Dedifferentiated amniotic fluid mesenchymal stem cell (primary cell): ENCODE data around the gene LYPD4.
"Not testable (repeated sequence)": the region's sequence is repeated elsewhere in the genome, so short reads cannot be mapped to it uniquely, and the experiment has no call there.

Source experiments
- DNase-seq: peaks from one replicate; pipeline ENCODE4 v3.0.0-alpha.2; 2016; ENCODE audit errors: extremely low spot score

The LYPD4 gene, protein sequence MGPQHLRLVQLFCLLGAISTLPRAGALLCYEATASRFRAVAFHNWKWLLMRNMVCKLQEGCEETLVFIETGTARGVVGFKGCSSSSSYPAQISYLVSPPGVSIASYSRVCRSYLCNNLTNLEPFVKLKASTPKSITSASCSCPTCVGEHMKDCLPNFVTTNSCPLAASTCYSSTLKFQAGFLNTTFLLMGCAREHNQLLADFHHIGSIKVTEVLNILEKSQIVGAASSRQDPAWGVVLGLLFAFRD

DNA sequence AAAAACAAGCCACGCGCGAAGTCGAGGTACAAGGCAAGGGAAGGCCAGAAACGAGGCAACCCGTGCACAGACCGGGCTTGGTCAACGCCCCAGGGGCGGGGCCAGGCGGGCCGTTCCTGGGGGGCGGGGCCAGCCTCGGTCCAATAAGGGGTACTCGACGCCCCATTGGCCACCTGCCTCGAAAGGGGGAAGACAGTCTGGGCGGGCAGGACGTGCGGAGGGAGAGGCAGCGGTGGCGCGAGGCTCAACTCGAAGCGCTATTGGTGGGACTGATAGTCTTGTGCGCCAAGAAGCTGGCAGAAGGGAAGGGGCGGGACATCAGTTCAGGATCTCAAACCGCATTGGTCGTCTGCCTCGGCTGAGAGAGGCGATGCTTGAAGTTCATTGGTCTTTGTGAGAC is at the start of gene LYPD4:
TSS of gene LYPD4 (minus strand) at position 83 of the 400 bp plus-strand sequence. CDS start 5,398 bp downstream, outside the sequence.
- DNase-seq, result no peak

DNA sequence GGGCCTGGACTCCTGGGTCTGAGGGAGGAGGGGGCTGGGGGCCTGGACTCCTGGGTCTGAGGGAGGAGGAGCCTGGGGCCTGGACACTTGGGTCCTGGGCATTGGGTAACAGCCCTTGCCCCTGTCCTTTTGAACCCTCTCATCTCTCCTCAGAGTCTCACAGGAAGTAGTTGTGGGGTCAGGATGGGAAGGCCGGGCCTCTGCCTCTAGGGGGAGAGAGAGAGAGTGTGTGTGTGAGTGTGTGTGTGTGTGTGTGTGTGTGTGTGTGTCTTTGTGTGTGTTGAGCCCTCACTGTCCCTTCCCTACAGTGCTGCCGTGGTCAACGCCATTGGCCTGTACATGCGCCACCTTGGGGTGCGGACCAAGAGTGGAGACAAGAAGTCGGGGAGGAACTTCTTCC is 49.4 kb upstream of the LYPD4 start:
- DNase-seq, result no peak

DNA sequence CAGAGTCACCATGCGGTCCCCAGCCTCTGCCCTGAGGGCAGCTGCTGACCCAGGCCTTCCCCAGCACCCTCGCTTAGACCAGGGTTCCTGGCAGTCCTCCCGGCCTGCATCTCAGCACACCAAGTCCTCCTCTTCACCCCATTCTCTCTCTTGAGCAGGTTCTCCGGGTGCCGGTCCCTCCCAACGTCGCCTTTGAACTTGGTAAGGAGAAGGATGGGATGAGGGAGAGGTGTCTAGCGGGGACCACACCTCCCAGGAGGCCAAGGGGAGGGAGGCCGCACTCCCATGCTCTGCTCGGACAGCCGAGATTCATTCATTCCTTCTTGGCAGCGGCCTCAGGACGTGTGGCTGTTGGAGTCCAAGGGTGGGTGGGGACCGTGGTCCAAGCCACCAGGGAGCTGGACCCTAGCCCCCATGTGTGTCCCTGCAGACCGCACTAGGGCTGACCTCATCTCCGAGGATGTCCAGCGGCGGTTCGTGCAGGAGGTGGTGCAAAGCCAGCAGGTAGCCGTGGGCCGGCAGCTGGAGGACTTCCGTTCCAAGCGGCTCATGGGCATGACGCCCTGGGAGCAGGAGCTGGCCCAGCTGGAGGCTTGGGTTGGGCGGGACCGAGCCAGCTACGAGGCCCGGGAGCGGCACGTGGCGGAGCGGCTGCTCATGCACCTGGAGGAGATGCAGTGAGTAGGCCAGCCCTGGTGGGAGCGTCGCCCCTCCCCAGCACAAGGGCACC is 47.9 kb upstream of the LYPD4 start:
- DNase-seq, result no peak

DNA sequence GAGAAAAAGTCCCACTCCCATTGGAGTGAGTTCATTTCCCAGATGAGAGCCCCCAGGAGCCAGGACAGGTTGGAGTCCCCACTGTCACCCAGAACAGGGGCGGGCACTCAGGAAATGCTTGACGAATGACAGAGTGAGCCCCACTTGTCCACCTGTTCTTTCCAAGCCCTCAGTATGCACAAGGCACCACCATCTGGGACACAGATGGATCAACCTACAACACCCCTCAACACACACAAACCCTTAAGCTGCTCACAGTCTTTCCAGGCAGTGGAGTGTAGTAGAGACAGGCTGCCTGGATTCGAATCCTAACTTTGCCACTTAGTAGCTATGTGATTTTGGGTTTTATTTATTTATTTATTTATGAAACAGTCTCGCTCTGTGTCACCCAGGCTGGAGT is 46.5 kb upstream of the LYPD4 start:
- no peak for DNase-seq

DNA sequence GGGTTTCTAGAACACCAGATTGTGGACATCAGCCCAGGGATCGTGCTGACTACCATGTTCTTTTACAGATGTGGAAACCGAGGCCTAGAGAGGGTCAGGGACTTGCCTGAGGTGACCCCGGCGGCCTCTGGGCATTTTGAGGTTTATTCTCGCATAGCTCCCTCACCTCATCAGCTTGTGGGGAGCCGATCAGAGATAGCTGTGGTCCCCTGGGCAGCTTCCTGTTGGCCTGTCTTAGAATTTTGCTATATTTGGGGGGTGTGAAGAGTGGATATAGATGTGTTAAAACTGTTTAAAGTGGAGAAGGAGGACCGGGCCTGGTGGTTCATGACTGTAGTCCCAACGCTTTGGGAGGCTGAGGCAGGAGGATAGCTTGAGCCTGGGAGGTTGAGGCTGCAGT is 45.4 kb upstream of the LYPD4 start:
- DNase-seq, result no peak

DNA sequence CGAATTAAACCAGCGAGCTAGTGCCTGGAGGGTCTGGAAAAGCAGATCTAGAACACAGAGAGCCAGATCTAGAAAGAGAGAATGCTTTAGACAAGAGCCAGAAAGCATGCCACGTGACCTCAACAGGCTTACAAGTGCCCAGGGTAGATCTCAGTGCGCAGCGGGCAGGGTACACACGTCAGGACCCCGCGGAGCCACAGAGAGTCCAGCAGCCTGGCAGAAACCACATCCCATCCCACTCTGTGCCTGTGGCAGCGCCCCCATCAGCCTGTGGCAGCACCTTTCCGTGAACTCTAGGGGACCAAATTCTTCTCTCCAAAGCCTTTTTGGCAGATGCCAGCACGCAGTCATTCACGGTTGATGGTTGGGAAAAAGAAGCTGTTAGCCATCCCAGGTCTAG is 44.4 kb upstream of the LYPD4 start:
- no peak for DNase-seq

DNA sequence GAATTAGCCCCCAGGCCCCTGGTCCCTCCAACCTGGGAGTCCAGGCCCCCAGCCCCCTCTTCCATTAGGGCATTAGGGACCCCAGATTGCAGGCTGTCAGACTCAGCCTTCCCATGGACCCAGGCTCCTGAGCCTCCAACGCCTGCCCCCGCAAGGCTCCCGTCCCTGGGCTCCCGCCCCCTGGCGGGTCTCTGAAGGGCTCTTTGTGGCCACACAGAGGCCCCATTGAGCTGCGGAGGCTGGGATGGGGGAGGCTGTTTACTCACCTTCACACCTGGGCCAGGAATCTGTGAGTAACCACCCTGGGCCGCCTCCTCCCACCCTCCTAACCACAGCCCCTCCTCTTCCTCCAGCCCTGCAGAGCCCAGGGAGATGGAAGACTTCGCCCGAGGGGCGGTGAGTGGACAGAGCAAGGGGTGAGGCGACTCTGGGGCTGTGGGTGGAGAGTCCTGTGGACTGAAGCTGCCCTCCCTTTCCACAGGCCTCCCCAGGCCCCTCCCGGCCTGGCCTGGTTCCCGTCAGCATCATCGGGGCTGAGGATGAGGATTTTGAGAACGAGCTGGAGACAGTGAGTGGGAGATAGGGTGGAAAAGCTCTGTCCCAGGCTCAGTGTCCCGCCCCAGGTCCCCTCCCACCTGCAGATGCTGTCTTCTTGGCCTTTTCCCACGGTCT is 43.4 kb upstream of the LYPD4 start:
- DNase-seq, result no peak

DNA sequence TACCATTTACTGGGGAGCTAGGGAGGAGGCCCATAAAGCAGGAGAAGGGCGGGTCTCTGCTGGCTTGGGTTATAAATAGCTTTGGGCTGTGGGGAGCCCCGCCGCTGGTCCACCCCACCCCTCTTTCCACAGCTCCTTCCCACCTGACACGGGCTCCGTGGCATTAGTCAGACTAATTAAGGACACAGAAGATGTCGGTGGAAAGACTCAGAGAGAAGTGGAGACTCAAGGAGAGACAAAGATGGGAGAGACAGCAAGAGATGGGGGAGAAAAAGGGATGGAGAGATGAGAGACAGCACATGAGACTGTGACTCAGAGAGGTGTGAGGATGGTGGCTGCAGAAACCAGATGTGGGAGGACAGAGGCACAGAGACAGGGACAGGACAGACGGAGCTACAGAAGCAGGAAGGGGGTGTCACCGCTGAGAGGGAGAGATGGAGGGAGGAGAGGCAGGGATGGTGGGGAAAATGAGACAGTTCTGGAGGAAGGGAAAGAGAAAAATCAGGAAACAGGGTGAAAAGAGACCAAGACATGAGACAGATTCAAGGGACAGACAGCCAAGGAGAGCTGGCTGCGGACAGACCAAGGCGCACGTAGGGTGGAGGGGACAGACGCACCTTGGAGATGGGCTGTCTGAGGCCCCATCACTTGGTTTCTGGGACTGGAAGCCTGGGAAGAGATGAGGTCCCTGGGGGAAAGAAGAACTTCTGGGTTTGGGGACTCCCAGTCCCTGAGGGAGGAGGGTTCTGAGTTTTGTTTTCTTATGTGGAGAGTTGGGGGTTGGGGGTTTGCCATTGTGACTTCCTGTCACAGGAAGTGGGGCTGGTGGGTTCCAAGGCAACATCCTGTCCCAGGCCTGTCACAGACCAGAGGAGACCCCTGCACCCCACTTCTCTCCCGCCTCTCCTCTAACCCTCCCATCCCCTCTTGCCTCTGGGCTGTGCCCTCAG is 42.6 kb upstream of the LYPD4 start:
- DNase-seq, result no peak

DNA sequence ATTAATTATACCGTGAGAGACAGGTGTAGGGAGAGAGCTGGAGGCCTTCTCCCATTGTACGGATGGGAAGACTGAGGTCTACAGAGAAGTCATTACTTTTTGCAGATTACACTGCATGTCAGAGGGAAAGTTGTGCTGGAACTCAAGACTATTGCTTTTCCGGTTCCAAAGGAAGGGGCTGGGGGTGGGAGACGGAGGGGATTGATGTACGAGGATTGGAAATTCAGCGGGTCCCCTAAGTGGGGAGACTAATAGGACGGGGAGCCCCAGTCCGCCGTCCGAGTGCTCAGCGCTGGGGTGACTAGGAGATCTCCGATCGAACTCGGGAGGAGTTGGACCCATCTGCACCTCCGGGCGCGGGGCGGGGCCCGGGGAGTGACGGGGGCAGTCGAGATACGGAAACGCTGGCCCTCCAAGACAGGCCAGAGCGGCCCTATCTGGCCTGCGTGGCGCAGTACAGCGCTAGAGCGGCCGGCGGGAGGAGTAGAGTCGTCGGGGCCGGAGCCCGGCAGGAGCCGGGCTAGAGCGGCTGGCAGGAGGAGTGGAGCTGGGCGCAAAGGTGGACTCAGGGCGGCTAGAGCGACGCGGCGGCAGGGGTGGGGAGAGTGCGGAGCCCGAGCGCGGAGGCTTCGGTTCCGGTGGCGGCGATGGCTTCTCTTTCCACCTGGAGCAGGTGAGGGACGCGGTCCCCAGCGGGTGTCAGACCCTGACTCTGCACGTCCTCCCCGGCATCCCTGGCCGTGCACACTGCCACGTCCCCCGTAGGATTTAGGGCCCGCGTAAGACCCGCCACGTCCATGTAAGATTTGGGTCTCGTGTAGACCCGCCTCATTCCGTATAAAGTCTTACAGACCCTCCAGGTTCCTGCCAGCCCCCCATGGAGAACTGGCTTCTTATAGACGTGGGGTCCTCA is 39.6 kb upstream of the LYPD4 start:
- peak; percentile 90 for DNase-seq

DNA sequence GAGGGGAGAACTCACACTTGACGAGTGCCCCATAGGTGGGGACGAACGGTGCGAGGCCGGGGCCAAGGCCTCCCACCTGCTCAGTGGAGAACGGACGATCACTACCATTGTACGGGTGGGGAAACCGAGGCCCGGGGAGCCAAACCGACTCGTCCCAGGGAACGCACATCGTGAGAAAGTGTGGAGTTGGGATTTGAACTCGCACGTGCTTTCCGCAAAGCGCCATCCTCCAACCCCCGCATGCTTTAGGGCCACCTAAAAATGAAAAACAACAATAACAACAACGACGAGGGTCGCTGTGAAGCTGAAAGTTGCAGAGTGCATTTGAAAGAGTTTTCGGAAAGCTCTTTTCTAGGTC is 39.0 kb upstream of the LYPD4 start:
- no peak for DNase-seq

DNA sequence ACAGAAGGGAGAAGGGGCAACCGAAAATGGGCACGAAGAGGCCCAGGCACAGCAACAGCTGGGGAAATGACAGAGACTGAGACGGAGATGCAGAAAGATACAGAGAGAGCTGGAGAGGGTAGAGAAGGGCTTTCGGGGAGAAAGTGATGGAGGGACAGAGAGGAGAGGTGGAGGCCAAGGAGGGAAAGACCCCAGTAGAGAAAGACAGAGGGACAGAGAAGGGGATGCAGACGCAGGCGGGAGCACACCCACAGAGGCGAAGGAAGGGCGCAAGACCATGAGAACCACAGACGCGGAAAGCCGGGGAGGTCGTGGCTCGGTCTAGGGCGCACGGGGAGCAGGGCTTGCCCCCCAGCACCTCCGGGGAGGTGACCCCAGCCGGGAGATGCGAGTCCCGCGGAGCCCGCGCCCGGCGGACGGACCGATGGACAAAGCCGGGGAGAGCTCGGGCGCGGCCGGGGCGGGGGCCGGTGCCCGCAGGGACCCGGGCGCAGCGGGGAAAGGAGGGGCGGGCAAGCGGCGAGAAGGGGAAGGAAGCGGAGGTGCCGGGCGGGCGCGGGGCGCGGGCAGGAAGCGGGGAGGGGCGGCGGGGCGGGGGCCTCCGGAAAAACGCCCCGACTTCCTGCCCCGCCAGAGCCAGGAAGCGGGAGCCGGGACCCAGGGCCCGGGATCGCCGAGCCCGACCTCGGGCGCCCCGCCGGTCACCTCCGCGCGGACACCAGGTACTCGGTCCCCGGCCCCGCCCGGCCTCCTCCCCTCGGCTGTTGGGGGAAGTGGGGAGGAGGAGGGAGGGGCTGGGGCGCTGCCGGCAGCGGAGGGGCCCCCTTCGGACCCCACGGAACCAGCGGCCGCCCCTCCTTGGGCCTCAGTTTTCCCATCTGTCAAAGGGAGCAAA is 38.3 kb upstream of the LYPD4 start, which contains the start of gene ARHGEF1:
TSS of gene ARHGEF1 (plus strand) at position 617 of the 895 bp plus-strand sequence. CDS start 4,899 bp downstream, outside the sequence.
- no peak for DNase-seq

DNA sequence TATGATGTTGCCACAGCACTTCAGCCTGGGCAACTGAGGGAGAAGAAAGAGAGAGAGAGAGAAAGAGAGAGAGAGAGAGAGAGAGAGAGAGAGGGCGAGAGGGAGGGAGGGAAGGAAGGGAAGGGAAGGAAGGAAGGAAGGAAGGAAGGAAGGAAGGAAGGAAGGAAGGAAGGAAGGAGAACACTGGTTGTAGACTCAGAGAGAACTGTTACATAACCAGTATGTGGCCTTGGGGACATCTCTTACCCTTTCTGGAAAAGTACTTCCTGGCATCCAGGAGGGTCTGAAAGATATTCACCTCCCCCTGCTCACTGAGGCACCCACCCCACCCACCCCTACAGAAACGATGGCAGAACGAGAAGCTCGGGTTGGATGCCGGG is 35.8 kb upstream of the LYPD4 start:
- DNase-seq, result no peak

DNA sequence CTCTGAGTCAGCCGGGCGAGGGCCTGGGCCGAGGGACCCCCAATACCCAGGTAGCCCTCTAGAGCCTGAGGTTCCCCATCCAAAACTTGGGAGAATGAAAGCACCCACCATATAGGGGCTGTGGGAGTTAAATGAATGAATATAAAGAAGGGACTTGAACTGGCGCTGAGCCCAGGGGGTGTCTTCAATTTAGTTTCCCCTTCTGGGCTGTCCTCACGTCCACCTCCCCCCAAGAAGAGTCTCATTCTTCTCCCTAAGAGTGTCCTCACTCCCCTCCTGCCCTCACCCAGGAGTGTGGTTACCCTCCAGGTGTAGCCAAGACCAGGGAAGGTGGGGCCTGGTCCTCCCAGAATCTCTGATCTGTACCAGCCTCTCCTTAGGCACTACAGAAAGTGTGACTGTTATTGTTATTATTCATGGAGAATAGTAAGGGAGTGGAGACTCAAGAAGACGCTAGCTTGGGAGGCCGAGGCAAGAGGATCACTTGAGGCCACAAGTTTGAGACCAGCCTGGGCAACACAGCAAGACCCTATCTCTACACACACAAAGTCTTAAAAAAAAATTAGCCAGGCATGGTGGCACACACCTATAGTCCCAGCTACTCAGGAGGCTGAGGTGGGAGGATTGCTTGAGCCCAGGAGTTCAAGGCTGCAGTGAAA is 35.3 kb upstream of the LYPD4 start:
- no peak for DNase-seq

DNA sequence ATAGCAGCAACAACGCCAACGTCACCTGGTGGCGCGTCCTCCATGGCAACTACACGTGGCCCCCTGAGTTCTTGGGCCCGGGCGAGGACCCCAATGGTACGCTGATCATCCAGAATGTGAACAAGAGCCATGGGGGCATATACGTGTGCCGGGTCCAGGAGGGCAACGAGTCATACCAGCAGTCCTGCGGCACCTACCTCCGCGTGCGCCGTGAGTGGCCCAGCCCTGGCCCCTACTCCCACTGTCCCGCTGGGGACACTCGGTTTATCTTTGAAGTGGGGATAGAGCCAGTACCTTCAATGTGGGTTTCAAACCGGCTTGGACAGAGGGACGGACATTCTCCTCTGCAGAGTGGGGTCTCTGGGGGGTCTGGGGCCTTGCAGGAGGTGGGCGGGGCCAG is 34.6 kb upstream of the LYPD4 start:
- no peak for DNase-seq

DNA sequence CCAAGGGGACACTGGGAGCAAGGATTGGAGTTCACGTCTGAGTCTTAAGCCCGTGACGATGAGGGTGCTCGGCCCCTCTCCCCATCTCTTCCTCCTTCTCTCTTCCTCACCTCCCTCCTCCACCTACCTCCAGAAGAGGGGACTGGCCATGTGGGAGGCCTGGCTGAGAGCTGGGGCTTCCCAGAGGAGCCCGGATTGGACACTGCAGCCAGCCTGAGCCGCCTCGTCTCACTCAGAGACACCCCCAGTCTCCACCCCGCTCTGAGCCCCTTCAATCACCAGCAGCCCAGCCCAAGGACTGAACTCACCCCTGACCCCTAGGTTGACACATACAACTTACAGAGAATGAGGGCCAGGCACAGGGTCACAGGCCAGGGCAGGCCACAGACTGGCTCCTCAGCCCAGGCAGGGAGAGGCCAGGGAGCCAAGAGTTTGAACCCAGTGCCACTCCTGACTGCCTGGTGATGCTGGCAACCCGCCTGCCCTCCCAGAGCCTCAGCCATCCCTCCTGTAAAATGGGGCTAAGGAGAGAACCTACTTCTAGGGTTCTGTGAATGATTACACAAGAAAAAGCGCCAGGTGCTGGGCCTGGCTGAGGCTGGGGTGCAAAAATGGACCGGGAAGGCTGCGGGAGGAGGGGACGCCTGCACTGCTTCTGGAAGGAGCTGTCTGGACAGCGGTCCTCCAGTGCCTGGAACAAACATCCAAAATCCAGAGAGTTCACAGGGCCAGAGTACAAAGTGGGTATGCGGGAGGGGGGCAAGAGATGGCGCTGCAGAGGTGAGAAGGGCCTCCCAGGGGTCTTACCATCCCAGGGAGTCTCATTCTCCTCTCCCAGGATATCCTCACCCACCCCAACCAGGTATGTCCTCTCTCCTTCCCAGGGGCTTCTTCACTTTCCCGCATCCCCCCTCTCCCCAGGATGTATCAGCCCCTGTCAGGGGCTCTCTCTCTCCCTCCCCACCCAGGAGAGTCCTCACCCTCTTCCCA is 33.7 kb upstream of the LYPD4 start:
- no peak for DNase-seq

DNA sequence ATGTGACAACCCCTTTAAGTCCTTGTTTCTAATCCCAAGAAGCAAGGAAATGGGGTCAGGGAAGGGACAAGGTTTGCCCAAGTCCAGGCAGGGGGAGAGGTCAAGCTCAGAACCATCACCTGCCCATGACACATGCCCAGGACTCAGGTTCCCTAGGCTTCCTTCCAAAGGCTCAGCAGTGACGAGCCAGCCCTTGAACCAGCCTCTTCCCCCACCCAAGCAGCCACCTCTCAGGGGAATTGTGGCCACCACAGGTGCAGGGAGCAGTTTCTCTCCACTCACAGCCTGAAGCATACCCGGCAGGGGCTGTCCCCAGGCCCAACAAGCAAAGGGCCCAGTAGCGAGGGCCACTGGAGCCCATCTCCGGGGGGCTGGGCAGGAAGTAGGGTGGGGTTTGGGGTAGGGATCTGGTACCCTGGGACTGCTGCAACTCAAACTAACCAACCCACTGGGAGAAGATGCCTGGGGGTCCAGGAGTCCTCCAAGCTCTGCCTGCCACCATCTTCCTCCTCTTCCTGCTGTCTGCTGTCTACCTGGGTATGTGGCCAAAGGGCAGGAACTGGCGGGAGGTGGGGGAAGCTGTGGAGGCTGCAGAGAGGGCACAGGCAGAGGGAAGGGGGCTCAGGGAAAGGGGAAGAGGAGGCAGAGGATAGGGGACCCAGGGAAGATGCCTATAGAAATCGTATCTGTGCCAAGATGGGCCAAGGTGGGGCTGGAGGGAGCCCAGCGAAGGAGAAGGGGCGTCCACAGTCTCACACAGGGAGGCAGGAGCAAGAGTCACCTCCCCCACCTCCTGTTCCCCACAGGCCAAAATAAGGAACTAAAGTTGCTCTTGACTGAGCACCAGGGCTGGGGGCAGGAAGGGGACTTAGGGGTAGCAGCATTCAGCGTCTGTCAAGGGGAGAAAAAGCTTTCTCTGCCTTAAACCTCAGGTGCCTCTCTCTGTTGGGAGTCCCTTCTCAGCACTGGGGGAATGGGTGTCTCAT is 32.7 kb upstream of the LYPD4 start, which contains the start of gene CD79A:
TSS of gene CD79A (plus strand) at position 433 of the 986 bp plus-strand sequence. CDS start at position 459, 26 bp downstream.
- DNase-seq, result no peak

DNA sequence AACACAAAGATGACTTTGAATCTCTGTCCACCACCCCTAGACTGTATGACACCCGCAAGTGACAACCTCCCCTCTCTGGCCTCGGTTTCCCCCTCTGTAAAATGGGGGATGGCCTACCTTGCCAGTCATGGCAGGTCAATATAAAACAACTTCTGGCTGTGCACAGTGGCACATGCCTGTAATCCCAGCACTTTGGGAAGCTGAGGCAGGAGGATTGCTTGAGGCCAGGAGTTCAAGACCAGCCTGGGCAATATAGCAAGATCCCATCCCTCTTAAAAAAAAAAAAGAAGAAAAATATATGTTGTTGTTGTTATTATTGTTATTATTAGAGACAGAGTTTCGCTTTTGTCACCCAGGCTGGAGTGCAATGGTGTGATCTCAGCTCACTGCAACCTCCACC is 31.5 kb upstream of the LYPD4 start:
- DNase-seq, result not testable (repeated sequence)
